Fibroblast of gingiva (primary cell): ENCODE measurements around the gene ANAPC2.

ENCODE experiments used
- DNase-seq: peaks from one replicate; pipeline ENCODE4 v3.0.0-alpha.2; 2011; ENCODE audit warnings: low read depth

Gene ANAPC2

GRCh38 chr9:137174722-137175293 is 13.6 kb downstream of the ANAPC2 start:
- DNase-seq: no peak

DNA sequence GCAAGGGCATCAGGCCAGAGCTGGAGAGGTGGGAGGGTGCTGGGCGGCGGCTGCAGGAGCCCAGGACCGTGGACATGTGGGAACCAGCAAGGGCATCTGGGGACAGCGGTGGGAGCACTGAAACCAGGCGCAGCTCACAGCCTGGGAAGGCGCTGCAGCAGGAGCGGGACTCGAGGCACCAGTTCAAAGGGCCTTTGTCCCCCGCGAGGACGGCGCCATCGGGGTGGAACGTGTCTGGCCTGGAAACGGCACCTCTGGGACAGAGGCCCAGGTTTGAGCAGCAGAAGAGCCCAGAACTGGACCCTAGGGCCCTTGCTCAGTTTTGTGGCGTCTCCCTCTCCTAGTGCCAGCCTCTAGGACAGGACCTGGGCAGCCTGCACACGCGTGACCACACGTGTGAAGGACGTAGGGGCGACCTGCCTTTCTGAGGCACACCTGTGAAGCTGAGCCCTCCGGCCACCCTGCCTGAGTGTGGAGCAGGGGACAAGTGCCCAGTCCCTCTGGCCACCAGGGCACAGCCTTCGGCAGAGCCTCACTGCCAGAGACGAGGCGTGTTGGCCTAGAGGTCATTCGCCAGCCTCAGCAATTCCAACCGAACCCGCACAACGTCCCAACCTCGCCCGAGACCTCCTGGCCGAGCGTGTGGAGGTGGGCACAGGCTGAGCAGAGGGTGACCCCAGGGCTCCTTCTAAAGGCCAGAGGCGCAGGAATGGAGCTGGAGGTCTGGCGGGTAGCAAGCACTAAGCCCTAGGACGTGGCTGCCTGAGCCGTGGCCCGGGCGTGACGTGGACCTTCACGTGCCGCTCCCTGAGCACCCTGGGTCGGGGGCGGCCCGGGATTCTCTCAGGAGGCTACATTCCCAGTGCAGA is 14.3 kb downstream of the ANAPC2 start:
- DNase-seq: no peak

DNA sequence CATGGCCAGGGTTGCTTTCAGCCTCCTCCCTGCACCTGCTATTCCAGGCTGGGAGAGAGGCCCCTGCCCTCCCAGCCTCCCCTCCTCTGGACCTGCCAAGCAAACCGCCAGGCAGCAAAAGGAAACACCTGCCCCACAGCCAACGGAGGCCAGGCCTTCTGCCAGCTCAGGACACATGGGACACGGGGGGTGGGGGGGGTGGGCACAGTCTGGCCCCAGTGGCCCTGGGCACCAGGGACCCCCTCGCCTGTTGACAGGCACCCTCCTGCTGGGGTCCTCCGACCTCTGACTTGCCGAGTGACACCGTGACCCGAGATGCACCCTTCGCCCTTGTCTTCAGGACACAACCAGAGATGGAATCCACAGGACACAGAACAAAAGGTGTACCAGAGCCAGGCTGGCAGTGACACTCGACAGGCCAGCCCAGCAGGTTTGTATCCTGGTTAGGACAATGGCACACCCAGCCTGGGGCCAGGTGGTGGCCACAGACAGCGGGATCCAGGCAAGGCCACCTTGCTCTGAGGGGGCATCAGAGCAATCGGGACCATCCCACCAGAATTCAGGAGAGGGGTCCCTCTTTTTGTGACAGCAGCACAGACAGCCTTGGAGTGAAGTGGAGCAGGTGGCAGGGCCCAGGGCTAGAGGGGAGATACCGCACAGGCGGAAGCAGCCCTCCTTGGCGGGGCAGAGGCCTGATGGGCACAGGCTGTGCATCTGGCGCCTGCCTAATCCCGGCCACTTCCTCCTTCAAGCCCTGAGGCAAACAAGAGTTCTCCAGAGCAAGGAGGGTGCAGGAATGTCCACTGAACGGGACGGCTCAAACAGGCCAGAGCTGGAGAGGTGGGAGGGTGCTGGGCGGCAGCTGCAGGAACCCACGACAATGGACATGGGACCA is 15.2 kb downstream of the ANAPC2 start:
- no peak for DNase-seq

DNA sequence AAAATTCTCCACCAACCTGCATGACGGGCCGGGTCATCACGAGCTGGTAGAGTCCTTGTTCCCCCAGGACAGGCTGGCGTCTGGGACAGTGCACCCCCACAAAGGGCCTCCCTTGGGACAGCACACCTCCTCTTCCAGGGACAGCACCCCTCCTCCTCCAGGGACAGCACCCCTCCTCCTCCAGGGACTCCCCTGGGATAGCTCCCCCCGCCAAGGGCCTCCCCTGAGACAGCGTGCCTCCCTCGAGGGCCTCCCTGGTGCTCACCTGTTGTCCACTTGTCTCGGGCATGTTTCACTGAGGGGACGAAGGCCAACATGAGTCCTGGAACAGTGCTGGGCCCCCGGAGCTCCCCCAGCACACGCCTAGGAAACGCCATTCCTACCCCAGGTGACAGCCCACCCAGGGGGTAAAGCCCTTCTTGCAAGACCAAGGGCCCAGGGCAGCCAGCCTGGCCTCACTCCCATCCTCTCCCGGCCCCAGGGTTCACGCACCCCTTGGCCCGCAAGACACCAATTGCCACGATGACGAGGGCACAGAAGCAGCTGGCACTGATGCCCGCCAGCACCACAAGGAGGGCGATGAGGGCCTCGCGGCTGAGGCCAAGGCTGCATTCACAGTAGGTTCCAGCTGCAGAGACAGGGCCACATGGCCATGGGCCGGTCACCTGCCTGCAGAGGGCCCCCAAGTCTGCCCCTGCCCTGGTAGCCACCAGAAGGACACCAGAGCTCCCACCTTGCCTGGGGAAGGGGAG is 17.0 kb downstream of the ANAPC2 start:
- no peak for DNase-seq

GRCh38 chr9:137170486-137171148 is 17.7 kb downstream of the ANAPC2 start:
- no peak for DNase-seq

DNA sequence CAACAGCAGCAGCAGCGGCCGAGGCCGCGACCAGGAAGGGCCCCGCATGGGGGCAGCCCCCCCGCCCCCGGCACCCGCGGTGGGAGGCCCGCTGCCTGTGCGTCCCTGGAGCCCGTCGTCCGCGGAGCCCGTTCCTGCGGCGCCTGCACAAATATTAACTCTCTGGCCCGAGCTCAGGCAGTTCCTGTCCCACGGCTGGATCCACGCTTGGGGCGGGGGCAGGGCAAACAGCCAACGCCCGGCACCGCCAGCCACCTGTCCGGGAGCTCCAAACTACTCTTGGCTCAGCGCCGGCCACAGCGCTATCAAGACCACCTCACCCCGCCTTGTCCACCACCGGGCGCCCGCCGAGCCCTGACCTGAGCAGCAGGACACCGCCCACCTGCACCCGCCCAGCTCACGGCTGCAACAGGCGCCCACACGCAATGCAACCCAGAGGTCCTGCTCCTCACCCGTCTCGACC is 18.4 kb downstream of the ANAPC2 start, which contains the start of gene LRRC26:
Gene LRRC26 (minus strand): TSS at position 156 of the 463 bp plus-strand sequence. CDS start 108 bp downstream, at position 48.
- DNase-seq: no peak

GRCh38 chr9:137168904-137169856 is 19.2 kb downstream of the ANAPC2 start:
- DNase-seq: no peak

DNA sequence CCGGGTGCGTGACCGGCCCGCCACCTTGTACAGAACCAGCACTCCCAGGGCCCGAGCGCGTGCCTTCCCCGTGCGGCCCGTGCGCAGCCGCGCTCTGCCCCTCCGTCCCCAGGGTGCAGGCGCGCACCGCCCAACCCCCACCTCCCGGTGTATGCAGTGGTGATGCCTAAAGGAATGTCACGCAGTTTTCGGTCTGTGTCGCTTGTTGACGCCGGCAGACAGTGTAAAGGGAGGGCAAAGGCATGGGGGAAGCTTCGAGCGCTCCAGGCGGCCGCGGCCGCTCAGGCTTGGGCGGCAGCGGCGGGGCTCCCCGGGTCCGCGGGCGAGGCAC is 19.8 kb downstream of the ANAPC2 start:
- no peak for DNase-seq

DNA sequence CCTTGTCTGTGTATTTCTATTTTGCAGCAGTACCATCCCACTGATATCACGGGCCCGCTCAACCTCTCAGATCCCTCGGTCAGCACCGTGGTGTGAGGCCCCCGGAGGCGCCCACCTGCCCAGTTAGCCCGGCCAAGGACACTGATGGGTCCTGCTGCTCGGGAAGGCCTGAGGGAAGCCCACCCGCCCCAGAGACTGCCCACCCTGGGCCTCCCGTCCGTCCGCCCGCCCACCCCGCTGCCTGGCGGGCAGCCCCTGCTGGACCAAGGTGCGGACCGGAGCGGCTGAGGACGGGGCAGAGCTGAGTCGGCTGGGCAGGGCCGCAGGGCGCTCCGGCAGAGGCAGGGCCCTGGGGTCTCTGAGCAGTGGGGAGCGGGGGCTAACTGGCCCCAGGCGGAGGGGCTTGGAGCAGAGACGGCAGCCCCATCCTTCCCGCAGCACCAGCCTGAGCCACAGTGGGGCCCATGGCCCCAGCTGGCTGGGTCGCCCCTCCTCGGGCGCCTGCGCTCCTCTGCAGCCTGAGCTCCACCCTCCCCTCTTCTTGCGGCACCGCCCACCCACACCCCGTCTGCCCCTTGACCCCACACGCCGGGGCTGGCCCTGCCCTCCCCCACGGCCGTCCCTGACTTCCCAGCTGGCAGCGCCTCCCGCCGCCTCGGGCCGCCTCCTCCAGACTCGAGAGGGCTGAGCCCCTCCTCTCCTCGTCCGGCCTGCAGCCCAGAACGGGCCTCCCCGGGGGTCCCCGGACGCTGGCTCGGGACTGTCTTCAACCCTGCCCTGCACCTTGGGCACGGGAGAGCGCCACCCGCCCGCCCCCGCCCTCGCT is 20.4 kb downstream of the ANAPC2 start:
- DNase-seq: no peak

- DNase-seq: no peak
These were observed 21.0 kb downstream of the ANAPC2 start for GRCh38 chr9:137167277-137167746.

DNA sequence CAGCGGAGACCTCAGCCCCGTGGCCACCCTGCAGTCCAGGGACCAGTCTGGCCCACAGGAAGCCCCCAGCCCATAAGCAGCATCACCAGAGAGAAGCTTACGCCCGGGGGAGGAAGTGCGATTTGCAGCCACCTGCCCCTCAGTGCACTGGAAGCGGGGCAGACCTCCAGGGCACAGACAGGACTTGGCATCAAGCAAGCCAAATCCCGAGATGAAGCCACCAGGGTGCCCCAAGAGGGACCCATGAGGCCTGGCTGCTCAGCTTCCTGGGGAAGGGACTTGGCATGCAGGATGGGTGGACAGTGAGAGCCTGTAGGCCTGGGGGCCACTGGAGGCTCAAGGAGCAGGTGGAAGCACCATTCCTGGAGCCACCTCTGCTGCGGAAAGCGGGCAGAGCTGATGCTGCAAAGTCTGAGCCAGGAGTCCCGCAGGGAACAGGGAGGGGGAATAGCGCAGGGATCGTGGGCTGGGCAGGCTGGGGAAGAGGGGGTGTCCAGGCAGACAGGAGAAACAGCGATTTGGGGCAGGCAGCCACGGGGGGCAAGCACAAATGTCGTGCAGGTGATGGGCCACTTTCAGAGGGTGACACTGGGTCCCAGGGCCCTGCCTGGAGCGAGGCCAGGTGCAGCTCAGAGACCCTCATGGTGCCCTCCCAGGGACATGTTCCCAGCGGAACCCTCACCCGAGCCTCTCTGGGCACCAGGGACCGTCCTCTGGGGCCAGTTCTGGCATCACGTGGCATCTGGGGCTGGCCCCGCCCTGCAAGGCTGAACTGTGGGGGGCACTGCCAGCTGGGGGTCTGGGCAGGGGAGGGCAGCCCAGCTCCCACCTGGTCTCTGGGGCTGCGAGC is 21.8 kb downstream of the ANAPC2 start:
- no peak for DNase-seq

- no peak for DNase-seq
These were observed 23.0 kb downstream of the ANAPC2 start for GRCh38 chr9:137165250-137165836.

GRCh38 chr9:137164370-137165249 is 23.8 kb downstream of the ANAPC2 start:
- no peak for DNase-seq

DNA sequence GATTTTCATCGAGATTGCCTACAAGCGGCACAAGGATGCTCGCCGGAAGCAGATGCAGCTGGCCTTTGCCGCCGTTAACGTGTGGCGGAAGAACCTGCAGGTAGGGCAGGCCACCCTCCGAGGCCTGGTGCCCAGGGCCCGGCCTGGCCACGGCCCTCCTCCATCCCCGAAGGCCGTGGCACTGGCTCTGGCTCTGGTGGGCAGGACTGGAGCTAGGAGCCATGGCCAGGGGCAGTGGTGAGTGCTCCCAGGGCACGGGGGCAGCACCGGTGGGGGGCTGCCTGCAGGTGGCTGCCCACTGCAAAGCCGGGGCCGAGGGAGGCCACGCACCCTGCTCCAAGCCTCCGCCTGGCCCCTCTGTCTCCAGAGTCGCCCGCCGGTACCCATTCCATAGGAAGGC is 24.6 kb downstream of the ANAPC2 start:
- no peak for DNase-seq

- DNase-seq: no peak
These were observed 25.0 kb downstream of the ANAPC2 start for GRCh38 chr9:137163365-137163715.

- DNase-seq: no peak
These were observed 25.6 kb downstream of the ANAPC2 start for GRCh38 chr9:137162505-137163364.
